A549 treated with AZD9567 at 1 μM for 4 hours (cell line): ENCODE data around the gene GCH1. TPM values are rescaled to one million over a fixed set of nuclear protein-coding genes. Genes with fewer than 3 reads are reported as not detected.

ENCODE experiments used
- total RNA-seq: library from RNA; stranded (reverse); fragments of 200-300 nt; extraction: Qiagen RNA extraction; gene quantifications from 5 replicates; pipeline ENCODE4 v1.2.3, GENCODE V29; 2022; ENCODE audit not compliant: insufficient read depth

The GCH1 gene
- 3.4 to 5.2 TPM (median 4.5 TPM) in 5 replicates for total RNA-seq

GRCh38 chr14:54902521-54903420 lies at the start of gene GCH1:
Gene GCH1, minus strand, starts transcription at chr14:54902826. Its CDS starts 163 bp downstream, at chr14:54902663.

Other genes with a start within 250 kb of the GCH1 start
- 8.6 to 15.6 TPM (median 10.5 TPM) in 5 replicates for gene WDHD1, start 124.3 kb upstream of the GCH1 start, total RNA-seq
- 8.1 to 10.9 TPM (median 10.0 TPM) in 5 replicates for gene SOCS4, start 124.4 kb upstream of the GCH1 start, total RNA-seq
- 93.0 to 129 TPM (median 101 TPM) in 5 replicates for gene MAPK1IP1L, start 148.8 kb upstream of the GCH1 start, total RNA-seq
- 162 to 188 TPM (median 169 TPM) in 5 replicates for gene LGALS3, start 226.4 kb upstream of the GCH1 start, total RNA-seq